DMS114 treated with DMSO at 0.1 percent for 48 hours (cell line): ENCODE measurements around the gene DOCK8.

Experiments
- DNase-seq: peaks from one replicate; lab custom pipeline; 2025; ENCODE audit not compliant: unreplicated experiment; lab: John Stamatoyannopoulos, UW

DOCK8 gene

GRCh38 chr9:489198-490197 is 274.8 kb downstream of the DOCK8 start:
- DNase-seq, result no peak

- DNase-seq, result no peak
Measured at GRCh38 chr9:494764-495163, 280.1 kb downstream of the DOCK8 start.

- no peak for DNase-seq
Measured at GRCh38 chr9:495739-496138, 281.1 kb downstream of the DOCK8 start.

- DNase-seq, result no peak
Measured at GRCh38 chr9:503326-503725, 288.7 kb downstream of the DOCK8 start.

GRCh38 chr9:503881-504852 is 289.5 kb downstream of the DOCK8 start, which contains the start of gene KANK1:
Gene KANK1 (plus strand): TSS chr9:504695.
- peak; percentile 35 for DNase-seq

- no peak for DNase-seq
Measured at GRCh38 chr9:504921-505740, 290.5 kb downstream of the DOCK8 start.

- DNase-seq, result no peak
Measured at GRCh38 chr9:505741-506059, 291.0 kb downstream of the DOCK8 start.

GRCh38 chr9:506281-506680 is 291.6 kb downstream of the DOCK8 start:
- no peak for DNase-seq

- no peak for DNase-seq
Measured at GRCh38 chr9:511861-512260, 297.2 kb downstream of the DOCK8 start.

GRCh38 chr9:512555-513272 is 298.0 kb downstream of the DOCK8 start:
- no peak for DNase-seq
